ENCODE measurements around the gene UBE2O. TPM values are rescaled to one million over a fixed set of nuclear protein-coding genes. Genes with fewer than 3 reads are reported as not detected.

The UBE2O gene
- total RNA-seq, 1 experiment from 2014 or later: 57.4 TPM

GRCh38 chr17:76442341-76443338 lies 10.3 kb downstream of the UBE2O start:
- DNase-seq (ENCODE audit: low spot score): no peak
- Histone ChIP-seq H3K4me3 (ENCODE audit: low read depth, low read length, poor library complexity, severe bottlenecking) (no peak overlapping the region), H3K9me3 (ENCODE audit: low read depth, low read length, poor library complexity, severe bottlenecking) (no peaks in the 10 kb centered on the region), H3K27ac (ENCODE audit: low read depth, low read length, poor library complexity, severe bottlenecking) (no peak overlapping the region), H3K27me3 (replicated peaks; ENCODE audit: insufficient read depth, low read depth, low read length, poor library complexity) (no peaks in the 10 kb centered on the region), H3K36me3 (ENCODE audit: insufficient read depth, low read length, poor library complexity, severe bottlenecking) (no peaks in the 10 kb centered on the region), H3K4me1 (ENCODE audit: insufficient read depth, low read length, poor library complexity, severe bottlenecking) (peaks cover 48% of the 10 kb centered on the region)
- ChIA-PET CTCF (interaction anchor here (0.6 kb wide), 1 partner anchor 339 kb away, joined by 3 read pairs; no protein-coding TSS in a partner anchor), POLR2A (ENCODE audit: low non-redundant PET) (no interaction called here)
- no peak for TF ChIP-seq EZH2 (IDR thresholded peaks at IDR 0.05; ENCODE audit: borderline replicate concordance, low read depth, low read length, poor library complexity, severe bottlenecking)
- TF ChIP-seq, protein P1, sequence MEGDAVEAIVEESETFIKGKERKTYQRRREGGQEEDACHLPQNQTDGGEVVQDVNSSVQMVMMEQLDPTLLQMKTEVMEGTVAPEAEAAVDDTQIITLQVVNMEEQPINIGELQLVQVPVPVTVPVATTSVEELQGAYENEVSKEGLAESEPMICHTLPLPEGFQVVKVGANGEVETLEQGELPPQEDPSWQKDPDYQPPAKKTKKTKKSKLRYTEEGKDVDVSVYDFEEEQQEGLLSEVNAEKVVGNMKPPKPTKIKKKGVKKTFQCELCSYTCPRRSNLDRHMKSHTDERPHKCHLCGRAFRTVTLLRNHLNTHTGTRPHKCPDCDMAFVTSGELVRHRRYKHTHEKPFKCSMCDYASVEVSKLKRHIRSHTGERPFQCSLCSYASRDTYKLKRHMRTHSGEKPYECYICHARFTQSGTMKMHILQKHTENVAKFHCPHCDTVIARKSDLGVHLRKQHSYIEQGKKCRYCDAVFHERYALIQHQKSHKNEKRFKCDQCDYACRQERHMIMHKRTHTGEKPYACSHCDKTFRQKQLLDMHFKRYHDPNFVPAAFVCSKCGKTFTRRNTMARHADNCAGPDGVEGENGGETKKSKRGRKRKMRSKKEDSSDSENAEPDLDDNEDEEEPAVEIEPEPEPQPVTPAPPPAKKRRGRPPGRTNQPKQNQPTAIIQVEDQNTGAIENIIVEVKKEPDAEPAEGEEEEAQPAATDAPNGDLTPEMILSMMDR (conservative IDR thresholded peaks at IDR 0.05; ENCODE audit: low read depth, low read length): no peak
- BruUV-seq (replicated peaks): no TSS peak
- intact Hi-C loops (cut with micrococcal nuclease; ENCODE audit: unreplicated experiment): no loop called here

DNA sequence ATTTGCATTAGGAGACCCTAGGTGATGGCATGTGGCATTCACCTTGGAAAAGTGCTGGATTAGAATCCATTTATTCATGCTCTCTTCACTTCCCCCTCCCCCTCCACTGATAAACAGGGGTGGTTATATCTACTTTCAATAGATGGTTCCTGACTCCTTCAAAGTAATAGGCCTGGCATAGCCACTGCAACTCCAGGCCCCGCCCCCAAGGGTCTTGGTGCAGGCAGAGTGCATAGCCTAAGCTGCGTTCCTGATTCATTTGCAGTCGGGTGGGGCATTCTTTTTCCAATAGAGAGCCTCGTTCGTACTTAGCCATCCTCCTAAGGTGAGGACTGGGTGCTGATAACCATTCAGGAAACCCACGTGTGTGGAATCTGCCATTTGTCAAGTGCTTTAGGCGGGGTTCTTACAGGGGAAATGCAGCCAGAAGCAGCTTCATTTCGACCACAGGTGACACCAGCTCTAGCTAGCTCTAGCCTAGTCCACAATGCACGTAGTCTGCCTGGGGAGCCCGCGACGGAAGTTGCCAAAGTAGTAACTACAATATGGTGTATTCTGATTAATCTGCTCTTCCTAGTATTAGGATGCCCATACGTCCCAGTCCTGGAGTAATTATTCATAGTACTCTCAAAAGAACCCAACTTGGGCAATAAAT lies 11.1 kb downstream of the UBE2O start:
- no peaks in the 10 kb centered on the region for H3K9me3 ChIP-seq (ENCODE audit: low read depth, low read length, poor library complexity, severe bottlenecking)
- no peaks in the 10 kb centered on the region for H3K27me3 ChIP-seq (replicated peaks; ENCODE audit: insufficient read depth, low read depth, low read length, poor library complexity)
- no peak overlapping the region for H3K27ac ChIP-seq (ENCODE audit: low read depth, low read length, poor library complexity, severe bottlenecking)
- H3K36me3 ChIP-seq (ENCODE audit: insufficient read depth, low read length, poor library complexity, severe bottlenecking): no peaks in the 10 kb centered on the region
- H3K4me1 ChIP-seq (ENCODE audit: insufficient read depth, low read length, poor library complexity, severe bottlenecking): peaks cover 39% of the 10 kb centered on the region
- no peak for DNase-seq (ENCODE audit: low spot score)
- no peak for TF ChIP-seq EZH2 (IDR thresholded peaks at IDR 0.05; ENCODE audit: borderline replicate concordance, low read depth, low read length, poor library complexity, severe bottlenecking)
- TF ChIP-seq, protein P1 (conservative IDR thresholded peaks at IDR 0.05; ENCODE audit: low read depth, low read length): no peak
- ChIA-PET POLR2A (ENCODE audit: low non-redundant PET) (no interaction called here), CTCF (no interaction called here)
- intact Hi-C loops (cut with micrococcal nuclease; ENCODE audit: unreplicated experiment): no loop called here
- H3K4me3 ChIP-seq (ENCODE audit: low read depth, low read length, poor library complexity, severe bottlenecking): no peak overlapping the region
- no TSS peak for BruUV-seq (replicated peaks)

- H3K36me3 ChIP-seq (ENCODE audit: insufficient read depth, low read length, poor library complexity, severe bottlenecking): no peaks in the 10 kb centered on the region
- no peaks in the 10 kb centered on the region for H3K9me3 ChIP-seq (ENCODE audit: low read depth, low read length, poor library complexity, severe bottlenecking)
- peaks cover 30% of the 10 kb centered on the region for H3K4me1 ChIP-seq (ENCODE audit: insufficient read depth, low read length, poor library complexity, severe bottlenecking)
- POLR2A ChIA-PET (ENCODE audit: low non-redundant PET): no interaction called here
- no peak overlapping the region for H3K27ac ChIP-seq (ENCODE audit: low read depth, low read length, poor library complexity, severe bottlenecking)
- no peak for DNase-seq (ENCODE audit: low spot score)
- BruUV-seq (replicated peaks): no TSS peak
- no peaks in the 10 kb centered on the region for H3K27me3 ChIP-seq (replicated peaks; ENCODE audit: insufficient read depth, low read depth, low read length, poor library complexity)
- intact Hi-C loops (cut with micrococcal nuclease; ENCODE audit: unreplicated experiment): no loop called here
- TF ChIP-seq, protein P1 (conservative IDR thresholded peaks at IDR 0.05; ENCODE audit: low read depth, low read length): no peak
- TF ChIP-seq EZH2 (IDR thresholded peaks at IDR 0.05; ENCODE audit: borderline replicate concordance, low read depth, low read length, poor library complexity, severe bottlenecking): no peak
- no peak overlapping the region for H3K4me3 ChIP-seq (ENCODE audit: low read depth, low read length, poor library complexity, severe bottlenecking)
- CTCF ChIA-PET: no interaction called here
These were observed 12.1 kb downstream of the UBE2O start for GRCh38 chr17:76440751-76441362.
